GM23248 (cell line): Measurements from ENCODE around the gene CCDC136.

Experiments used
- EZH2 ChIP-seq: fragments of 200-600 bp; sonication (generic); IDR thresholded peaks from 2 replicates; pipeline ENCODE4 v1.6.1; 2018; ENCODE audit warnings: antibody characterized with exemption, mild to moderate bottlenecking; ENCODE audit not compliant: insufficient read depth, poor library complexity, severe bottlenecking
- EZH2phosphoT487 ChIP-seq: fragments of 200-600 bp; sonication (generic); IDR thresholded peaks from 2 replicates; pipeline ENCODE4 v1.6.1; 2018; ENCODE audit warnings: antibody characterized with exemption, moderate library complexity, mild to moderate bottlenecking, low read depth; ENCODE audit not compliant: insufficient read depth

GRCh38 chr7:128759242-128759641 is 32.5 kb upstream of the CCDC136 start:
- TF ChIP-seq EZH2: no peak
- no peak for TF ChIP-seq EZH2phosphoT487
